ENCODE data around the gene TTC23. TPM values are rescaled to one million over a fixed set of nuclear protein-coding genes. Genes with fewer than 3 reads are reported as not detected.

The TTC23 gene
- total and polyA plus RNA-seq, 9 of the 15 experiments (the other 6 are each of a cell fraction or from before 2014, with no cell fraction given): 0.41 to 4.5 (median 2.5) TPM

- TF ChIP-seq NCOA1 (IDR thresholded peaks at IDR 0.05; ENCODE audit: low read depth): no peak
- TF ChIP-seq ZNF3 (CRISPR knock-in tag; IDR thresholded peaks at IDR 0.05): no peak
- no peak for TF ChIP-seq CC2D1A (IDR thresholded peaks at IDR 0.05)
Measured at GRCh38 chr15:99096173-99096893, 153.0 kb downstream of the TTC23 start (continued).

- peaks cover 19 to 63% of the 10 kb centered on the region in 2 experiments; a peak in 4 of 5 replicates for H3K27me3 ChIP-seq (ENCODE audit: control insufficient read depth in 2 of 2, insufficient read depth in 2 of 2, low read length in 2 of 2)
- no peak overlapping the region for H3K9ac ChIP-seq (ENCODE audit: insufficient read depth in 1 of 2, low read depth in 2 of 2, low read length in 2 of 2)
- no peak overlapping the region for H3K4me2 ChIP-seq (ENCODE audit: insufficient read depth, low read length)
- H3K27ac ChIP-seq (ENCODE audit: extremely low read depth, low read depth, low read length): no peak overlapping the region
- intact Hi-C loops (cut with micrococcal nuclease) (no loop called here), in situ Hi-C loops (cut with MboI) (no loop called here)
- peaks cover 0 to 5% of the 10 kb centered on the region in 2 experiments; a peak in 1 of 5 replicates for H3K4me1 ChIP-seq (replicated peaks in 1 of 2; ENCODE audit: control insufficient read depth in 2 of 2, insufficient read depth in 2 of 2, low read length in 2 of 2)
- WGBS (ENCODE audit: insufficient coverage, low coverage, missing lambda C conversion rate): 3% methylated on average over 3 of the region's 3 CpGs
- no peak for DNase-seq (ENCODE audit: extremely low read depth in 1 of 4, low spot score in 3 of 4)
- no peak overlapping the region for H2AFZ ChIP-seq (ENCODE audit: low read depth, low read length)
- no peaks in the 10 kb centered on the region for H3K9me1 ChIP-seq (ENCODE audit: control insufficient read depth, insufficient read depth, low read length)
- TF ChIP-seq TAF1 (IDR thresholded peaks at IDR 0.05; ENCODE audit: control insufficient read depth, extremely low read depth, insufficient read depth, low read length, severe bottlenecking) (no peak), PURB (CRISPR knock-in tag; IDR thresholded peaks at IDR 0.05; ENCODE audit: low read depth) (no peak), SAFB (IDR thresholded peaks at IDR 0.05; ENCODE audit: borderline replicate concordance, low read depth, low read length) (no peak), U2AF2 (optimal IDR thresholded peaks at IDR 0.05; ENCODE audit: low read depth, low read length) (no peak), MEF2A (IDR thresholded peaks at IDR 0.05; ENCODE audit: control insufficient read depth, low read depth, low read length) (no peak)
- FAIRE-seq: no peak
- H4K20me1 ChIP-seq (replicated peaks; ENCODE audit: control insufficient read depth, insufficient read depth, low read length): no peaks in the 10 kb centered on the region
- BruUV-seq (replicated peaks): no TSS peak
- ChIA-PET CTCF (ENCODE audit: low intra/inter-chr PET ratio) (no interaction called here), POLR2A (interaction anchor here (0.6 kb wide), 1 partner anchor 10 kb away, joined by 3 read pairs; no protein-coding TSS in a partner anchor)
- H3K79me2 ChIP-seq (ENCODE audit: control insufficient read depth, insufficient read depth, low read length): no peaks in the 10 kb centered on the region
- H3K36me3 ChIP-seq (ENCODE audit: control insufficient read depth, insufficient read depth, low read length): no peaks in the 10 kb centered on the region
- H3K9me3 ChIP-seq (replicated peaks; ENCODE audit: control insufficient read depth, insufficient read depth, low read depth, low read length): no peaks in the 10 kb centered on the region
- no peak for ATAC-seq
- no peak overlapping the region for H3K4me3 ChIP-seq
Measured at GRCh38 chr15:99095626-99096025, 153.8 kb downstream of the TTC23 start.

All from K562 (cell line).